Thyroid gland (tissue), 4 donors: ENCODE data around the gene WLS. TPM values are rescaled to one million over a fixed set of nuclear protein-coding genes. Genes with fewer than 3 reads are reported as not detected.

Experiments
- DNase-seq, 2 donors: peaks; one replicate each; pipeline ENCODE4 v3.0.0-alpha.2; 2019
- H3K27ac ChIP-seq, 3 donors: fragments of 200-600 bp; sonication (generic); 1 replicate in 2 of 3; 2 replicates in 1 of 3; pipeline ENCODE4 v1.5.1; 2016 to 2019; ENCODE audit warnings: mild to moderate bottlenecking in 1 of 3, moderate library complexity in 1 of 3
- H3K27me3 ChIP-seq: fragments of 200-600 bp; sonication (generic); one replicate; pipeline ENCODE4 v1.5.1; 2019
- H3K36me3 ChIP-seq, 2 donors: fragments of 200-600 bp; sonication (generic); one replicate each; pipeline ENCODE4 v1.5.1; 2016 to 2019
- H3K4me1 ChIP-seq, 2 donors: fragments of 200-600 bp; sonication (generic); one replicate each; pipeline ENCODE4 v1.5.1; 2017 to 2019
- H3K4me3 ChIP-seq, 3 donors: fragments of 200-600 bp; sonication (generic); replicated peaks in 1 of 3; 1 replicate in 2 of 3; 2 replicates in 1 of 3; pipeline ENCODE4 v1.5.1; 2016; ENCODE audit warnings: mild to moderate bottlenecking in 1 of 3
- H3K9me3 ChIP-seq: fragments of 200-600 bp; sonication (generic); one replicate; pipeline ENCODE4 v1.5.1; 2017
- CTCF ChIP-seq, 6 experiments: fragments of 200-600 bp in 3 of 6; fragments of 450-650 bp in 3 of 6; sonication (generic) in 3 of 6; IDR thresholded peaks; one replicate each; pipeline ENCODE4 v1.5.1; 2016 to 2019; ENCODE audit warnings: antibody characterized with exemption in 6 of 6, mild to moderate bottlenecking in 2 of 6, inconsistent platforms in 1 of 6, moderate library complexity in 1 of 6
- POLR2A ChIP-seq, 2 donors: fragments of 450-650 bp; IDR thresholded peaks; one replicate each; pipeline ENCODE4 v1.6.1; 2017; ENCODE audit warnings: antibody characterized with exemption in 2 of 2, mild to moderate bottlenecking in 2 of 2, moderate library complexity in 1 of 2
- WGBS, 2 donors: methylation state at CpG; one replicate each; pipeline ENCODE4 v1.1.5; 2017; 5-methylcytosine and 5-hydroxymethylcytosine counted together
- intact Hi-C: fragments of 100-400 bp; cut with DNase I; formaldehyde crosslinking; loops from one replicate; pipeline ENCODE4 v1.15.1; 2023
- total RNA-seq, 4 donors: library from RNA; depleted of rRNA; stranded (reverse); fragments of >200 nt; gene quantifications; one replicate each; pipeline ENCODE4 v1.2.3, GENCODE V29; 2016

WLS gene
- total RNA-seq, 4 donors from 2014 or later, result 20.0 to 52.7 (median 46.7) TPM

GRCh38 chr1:68201546-68202238, 30.6 kb downstream of the WLS start:
- Histone ChIP-seq H3K9me3 (no peaks in the 10 kb centered on the region), H3K27ac (no peak overlapping the region), H3K36me3 (no peaks in the 10 kb centered on the region), H3K27me3 (no peaks in the 10 kb centered on the region), H3K4me3 (no peak overlapping the region), H3K4me1 (peaks cover 0 to 6% of the 10 kb centered on the region in 2 donors)
- no peak for DNase-seq
- TF ChIP-seq POLR2A (IDR thresholded peaks at IDR 0.05), result no peak
- no peak for TF ChIP-seq CTCF (IDR thresholded peaks at IDR 0.05)
- WGBS, 2 donors, result 85 to 89% methylated on average over 7 of the region's 7 CpGs
- intact Hi-C loops, result no loop called here

GRCh38 chr1:68199603-68200002, 32.7 kb downstream of the WLS start:
- intact Hi-C loops, result no loop called here
- Histone ChIP-seq H3K4me3 (no peak overlapping the region), H3K4me1 (peaks cover 0 to 6% of the 10 kb centered on the region in 2 donors), H3K9me3 (no peaks in the 10 kb centered on the region), H3K36me3 (no peaks in the 10 kb centered on the region), H3K27me3 (no peaks in the 10 kb centered on the region), H3K27ac (no peak overlapping the region)
- TF ChIP-seq CTCF (IDR thresholded peaks at IDR 0.05), result no peak
- TF ChIP-seq POLR2A (IDR thresholded peaks at IDR 0.05), result no peak
- 93 to 95% methylated on average over 2 of the region's 2 CpGs for WGBS, 2 donors
- no peak for DNase-seq

- no peaks in the 10 kb centered on the region for H3K36me3 ChIP-seq
- DNase-seq, result no peak
- intact Hi-C loops, result no loop called here
- H3K4me3 ChIP-seq, result no peak overlapping the region
- peaks cover 0 to 6% of the 10 kb centered on the region in 2 donors for H3K4me1 ChIP-seq
- 68 to 92% methylated on average over 2 of the region's 2 CpGs for WGBS, 2 donors
- H3K9me3 ChIP-seq, result no peaks in the 10 kb centered on the region
- H3K27ac ChIP-seq, result no peak overlapping the region
- no peak for TF ChIP-seq POLR2A (IDR thresholded peaks at IDR 0.05)
- no peak for TF ChIP-seq CTCF (IDR thresholded peaks at IDR 0.05)
- H3K27me3 ChIP-seq, result no peaks in the 10 kb centered on the region
These were observed 33.6 kb downstream of the WLS start for GRCh38 chr1:68198752-68199151.

GRCh38 chr1:68197891-68198290, 34.4 kb downstream of the WLS start:
- no peaks in the 10 kb centered on the region for H3K9me3 ChIP-seq
- H3K4me3 ChIP-seq, result no peak overlapping the region
- intact Hi-C loops, result no loop called here
- H3K4me1 ChIP-seq, result peaks cover 0 to 6% of the 10 kb centered on the region in 2 donors
- no peak for DNase-seq
- TF ChIP-seq CTCF (IDR thresholded peaks at IDR 0.05) (no peak), POLR2A (IDR thresholded peaks at IDR 0.05) (no peak)
- no peaks in the 10 kb centered on the region for H3K27me3 ChIP-seq
- H3K36me3 ChIP-seq, result no peaks in the 10 kb centered on the region
- WGBS, 2 donors, result 82 to 95% methylated on average over 1 of the region's 1 CpG
- no peak overlapping the region for H3K27ac ChIP-seq

GRCh38 chr1:68197461-68197860, 34.9 kb downstream of the WLS start:
- 87 to 89% methylated on average over 2 of the region's 2 CpGs for WGBS, 2 donors
- no peaks in the 10 kb centered on the region for H3K27me3 ChIP-seq
- no peak for DNase-seq
- H3K4me1 ChIP-seq, result peaks cover 0 to 6% of the 10 kb centered on the region in 2 donors
- H3K27ac ChIP-seq, result no peak overlapping the region
- TF ChIP-seq CTCF (IDR thresholded peaks at IDR 0.05) (no peak), POLR2A (IDR thresholded peaks at IDR 0.05) (no peak)
- intact Hi-C loops, result no loop called here
- H3K36me3 ChIP-seq, result no peaks in the 10 kb centered on the region
- no peak overlapping the region for H3K4me3 ChIP-seq
- H3K9me3 ChIP-seq, result no peaks in the 10 kb centered on the region
